SK-N-SH (cell line): ENCODE measurements around the gene PLIN4. TPM values are rescaled to one million over a fixed set of nuclear protein-coding genes. Genes with fewer than 3 reads are reported as not detected.
A peak's percentile ranks its signal among the peaks of the same experiment; 100 is the strongest.

Experiments
- CHD2 ChIP-seq: fragments of 150-350 bp; IDR thresholded peaks from 2 replicates; pipeline ENCODE4 v1.6.1; 2018; ENCODE audit warnings: low read length; ENCODE audit not compliant: partially characterized antibody
- ELF1 ChIP-seq: IDR thresholded peaks from 2 replicates; pipeline ENCODE4 v1.4.0; 2012
- EP300 ChIP-seq, 2 experiments: IDR thresholded peaks; 2 replicates each; pipeline versions ENCODE4 v1.4.0 to v1.6.1; 2012; ENCODE audit warnings: borderline replicate concordance in 1 of 2, low read depth in 1 of 2, low read length in 1 of 2
- FOSL2 ChIP-seq: IDR thresholded peaks from 2 replicates; pipeline ENCODE4 v1.4.0; 2012; ENCODE audit warnings: low read depth, mild to moderate bottlenecking, moderate library complexity, borderline replicate concordance
- FOXJ3 ChIP-seq: sonication (generic); formaldehyde crosslinking; IDR thresholded peaks from 2 replicates; pipeline ENCODE4 v1.5.1; 2020; ENCODE audit warnings: mild to moderate bottlenecking, missing genetic modification reagents
- FOXM1 ChIP-seq: IDR thresholded peaks from 2 replicates; pipeline ENCODE4 v1.4.0; 2012; ENCODE audit warnings: low read depth, mild to moderate bottlenecking
- GATA2 ChIP-seq: sonication (generic); formaldehyde crosslinking; IDR thresholded peaks from 2 replicates; pipeline ENCODE4 v1.5.0; 2020; ENCODE audit warnings: mild to moderate bottlenecking, missing genetic modification reagents
- JUND ChIP-seq: IDR thresholded peaks from 2 replicates; pipeline ENCODE4 v1.4.0; 2012
- MEF2A ChIP-seq: IDR thresholded peaks from 2 replicates; pipeline ENCODE4 v1.4.0; 2012; ENCODE audit warnings: low read depth, borderline replicate concordance
- NFIC ChIP-seq: IDR thresholded peaks from 2 replicates; pipeline ENCODE4 v1.4.0; 2012; ENCODE audit warnings: borderline replicate concordance
- NRF1 ChIP-seq: IDR thresholded peaks from 2 replicates; pipeline ENCODE4 v1.6.1; 2012; ENCODE audit warnings: low read depth, mild to moderate bottlenecking, low read length
- POLR2AphosphoS5 ChIP-seq: IDR thresholded peaks from 2 replicates; pipeline ENCODE4 v1.6.1; 2012; ENCODE audit warnings: low read depth, low read length
- RCOR1 ChIP-seq: fragments of 150-350 bp; IDR thresholded peaks from 2 replicates; pipeline ENCODE4 v1.6.1; 2017; ENCODE audit warnings: antibody characterized with exemption, low read length
- SIN3A ChIP-seq: IDR thresholded peaks from 2 replicates; pipeline ENCODE4 v1.6.1; 2012; ENCODE audit warnings: low read depth, mild to moderate bottlenecking, low read length, moderate library complexity, borderline replicate concordance
- SMC3 ChIP-seq: IDR thresholded peaks from 2 replicates; pipeline ENCODE4 v1.6.1; 2012; ENCODE audit warnings: low read depth, low read length, improper control_type of control experiment
- TAF1 ChIP-seq: IDR thresholded peaks from 2 replicates; pipeline ENCODE4 v1.6.1; 2012; ENCODE audit warnings: low read depth, mild to moderate bottlenecking, low read length, moderate library complexity, borderline replicate concordance
- TCF12 ChIP-seq: IDR thresholded peaks from 2 replicates; pipeline ENCODE4 v1.4.0; 2012
- TEAD4 ChIP-seq: IDR thresholded peaks from 2 replicates; pipeline ENCODE4 v1.4.0; 2012; ENCODE audit warnings: mild to moderate bottlenecking, borderline replicate concordance; ENCODE audit not compliant: insufficient read depth
- YY1 ChIP-seq: IDR thresholded peaks from 2 replicates; pipeline ENCODE4 v1.4.0; 2012; ENCODE audit warnings: low read depth, mild to moderate bottlenecking
- polyA plus RNA-seq, 3 experiments: library from polyadenylated mRNA; depleted of rRNA; stranded (reverse); fragments of >200 nt; gene quantifications; 2 replicates each; pipeline ENCODE4 v1.2.3, GENCODE V29; 2012
- TF ChIP-seq, protein P1 (sequence below): IDR thresholded peaks from 2 replicates; pipeline ENCODE4 v1.4.0; 2012; ENCODE audit warnings: low read depth, borderline replicate concordance
- TF ChIP-seq, protein P2 (sequence below): IDR thresholded peaks from 2 replicates; pipeline ENCODE4; 2012
- TF ChIP-seq, protein P3 (sequence below): fragments of 150-350 bp; IDR thresholded peaks from 2 replicates; pipeline ENCODE4 v1.6.1; 2017; ENCODE audit warnings: antibody characterized with exemption, low read length, low read depth, borderline replicate concordance
- TF ChIP-seq, protein P4 (sequence below): fragments of 200-600 bp; sonication (generic); IDR thresholded peaks from 2 replicates; pipeline ENCODE4 v1.6.1; 2017; ENCODE audit warnings: antibody characterized with exemption, mild to moderate bottlenecking, moderate library complexity
- TF ChIP-seq, protein P5 (sequence below): IDR thresholded peaks from 2 replicates; pipeline ENCODE4 v1.4.0; 2012; ENCODE audit warnings: low read depth

The PLIN4 gene
- polyA plus RNA-seq, 1 of the 3 experiments (the other 2 are of a cell fraction): 0.07 TPM

DNA sequence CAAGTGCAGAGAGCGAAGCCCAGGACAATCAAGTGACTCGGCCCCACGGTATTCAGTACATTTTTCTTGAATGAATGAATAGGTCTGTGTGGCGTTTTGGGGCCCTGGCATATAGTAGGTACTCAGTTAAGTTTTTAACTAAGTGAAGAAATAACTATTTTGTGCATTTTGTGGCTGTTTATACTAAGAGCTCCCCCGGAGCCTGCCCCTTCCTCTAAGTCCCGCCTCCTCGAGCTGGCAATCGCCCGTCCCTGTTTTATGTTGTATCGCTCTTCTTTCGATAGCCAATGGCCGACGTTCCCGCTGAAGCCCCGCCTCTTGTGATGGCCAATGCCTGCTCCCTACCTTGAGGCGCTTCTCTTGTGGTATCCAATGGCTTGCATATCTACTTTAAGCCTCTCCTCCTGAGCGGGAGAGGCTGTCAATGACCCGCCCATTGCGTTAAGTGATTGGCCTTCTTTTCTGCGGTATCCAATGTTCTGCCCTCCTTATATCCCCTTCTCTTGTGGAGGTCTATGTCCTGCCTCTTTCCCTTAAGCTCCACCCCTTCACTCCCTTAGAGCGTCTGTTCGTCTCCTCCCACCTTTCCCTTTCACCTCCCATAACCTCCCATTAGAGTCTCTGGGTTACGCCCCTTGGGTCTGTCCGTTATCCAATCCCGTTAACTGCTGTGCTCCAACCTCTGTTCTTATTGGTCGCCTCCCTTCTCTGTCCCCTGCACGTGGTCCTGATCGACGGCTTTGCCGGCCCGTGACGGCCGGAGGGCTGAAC lies 46.7 kb downstream of the PLIN4 start (continued):
- TF ChIP-seq JUND: no peak
- no peak for TF ChIP-seq FOSL2
- no peak for TF ChIP-seq FOXJ3 (CRISPR knock-in tag)
- TF ChIP-seq, protein P1, sequence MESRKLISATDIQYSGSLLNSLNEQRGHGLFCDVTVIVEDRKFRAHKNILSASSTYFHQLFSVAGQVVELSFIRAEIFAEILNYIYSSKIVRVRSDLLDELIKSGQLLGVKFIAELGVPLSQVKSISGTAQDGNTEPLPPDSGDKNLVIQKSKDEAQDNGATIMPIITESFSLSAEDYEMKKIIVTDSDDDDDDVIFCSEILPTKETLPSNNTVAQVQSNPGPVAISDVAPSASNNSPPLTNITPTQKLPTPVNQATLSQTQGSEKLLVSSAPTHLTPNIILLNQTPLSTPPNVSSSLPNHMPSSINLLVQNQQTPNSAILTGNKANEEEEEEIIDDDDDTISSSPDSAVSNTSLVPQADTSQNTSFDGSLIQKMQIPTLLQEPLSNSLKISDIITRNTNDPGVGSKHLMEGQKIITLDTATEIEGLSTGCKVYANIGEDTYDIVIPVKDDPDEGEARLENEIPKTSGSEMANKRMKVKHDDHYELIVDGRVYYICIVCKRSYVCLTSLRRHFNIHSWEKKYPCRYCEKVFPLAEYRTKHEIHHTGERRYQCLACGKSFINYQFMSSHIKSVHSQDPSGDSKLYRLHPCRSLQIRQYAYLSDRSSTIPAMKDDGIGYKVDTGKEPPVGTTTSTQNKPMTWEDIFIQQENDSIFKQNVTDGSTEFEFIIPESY: no peak
- no peak for TF ChIP-seq GATA2
- TF ChIP-seq NFIC: no peak
- TF ChIP-seq NRF1: no peak; the same call in 1 of the 2 replicates
- TF ChIP-seq ELF1: no peak
- TF ChIP-seq RCOR1: no peak
- no peak for TF ChIP-seq TEAD4
- TF ChIP-seq CHD2: peak; percentile 96
- TF ChIP-seq FOXM1: no peak
- TF ChIP-seq, protein P2, sequence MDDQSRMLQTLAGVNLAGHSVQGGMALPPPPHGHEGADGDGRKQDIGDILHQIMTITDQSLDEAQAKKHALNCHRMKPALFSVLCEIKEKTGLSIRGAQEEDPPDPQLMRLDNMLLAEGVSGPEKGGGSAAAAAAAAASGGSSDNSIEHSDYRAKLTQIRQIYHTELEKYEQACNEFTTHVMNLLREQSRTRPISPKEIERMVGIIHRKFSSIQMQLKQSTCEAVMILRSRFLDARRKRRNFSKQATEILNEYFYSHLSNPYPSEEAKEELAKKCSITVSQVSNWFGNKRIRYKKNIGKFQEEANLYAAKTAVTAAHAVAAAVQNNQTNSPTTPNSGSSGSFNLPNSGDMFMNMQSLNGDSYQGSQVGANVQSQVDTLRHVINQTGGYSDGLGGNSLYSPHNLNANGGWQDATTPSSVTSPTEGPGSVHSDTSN: peak; percentile 100
- TF ChIP-seq POLR2AphosphoS5: peak; percentile 55; the same call in 1 of the 2 replicates
- TF ChIP-seq TAF1: no peak; the same call in 1 of the 2 replicates
- TF ChIP-seq, protein P3, sequence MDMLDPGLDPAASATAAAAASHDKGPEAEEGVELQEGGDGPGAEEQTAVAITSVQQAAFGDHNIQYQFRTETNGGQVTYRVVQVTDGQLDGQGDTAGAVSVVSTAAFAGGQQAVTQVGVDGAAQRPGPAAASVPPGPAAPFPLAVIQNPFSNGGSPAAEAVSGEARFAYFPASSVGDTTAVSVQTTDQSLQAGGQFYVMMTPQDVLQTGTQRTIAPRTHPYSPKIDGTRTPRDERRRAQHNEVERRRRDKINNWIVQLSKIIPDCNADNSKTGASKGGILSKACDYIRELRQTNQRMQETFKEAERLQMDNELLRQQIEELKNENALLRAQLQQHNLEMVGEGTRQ: peak; percentile 95
- TF ChIP-seq, protein P4, sequence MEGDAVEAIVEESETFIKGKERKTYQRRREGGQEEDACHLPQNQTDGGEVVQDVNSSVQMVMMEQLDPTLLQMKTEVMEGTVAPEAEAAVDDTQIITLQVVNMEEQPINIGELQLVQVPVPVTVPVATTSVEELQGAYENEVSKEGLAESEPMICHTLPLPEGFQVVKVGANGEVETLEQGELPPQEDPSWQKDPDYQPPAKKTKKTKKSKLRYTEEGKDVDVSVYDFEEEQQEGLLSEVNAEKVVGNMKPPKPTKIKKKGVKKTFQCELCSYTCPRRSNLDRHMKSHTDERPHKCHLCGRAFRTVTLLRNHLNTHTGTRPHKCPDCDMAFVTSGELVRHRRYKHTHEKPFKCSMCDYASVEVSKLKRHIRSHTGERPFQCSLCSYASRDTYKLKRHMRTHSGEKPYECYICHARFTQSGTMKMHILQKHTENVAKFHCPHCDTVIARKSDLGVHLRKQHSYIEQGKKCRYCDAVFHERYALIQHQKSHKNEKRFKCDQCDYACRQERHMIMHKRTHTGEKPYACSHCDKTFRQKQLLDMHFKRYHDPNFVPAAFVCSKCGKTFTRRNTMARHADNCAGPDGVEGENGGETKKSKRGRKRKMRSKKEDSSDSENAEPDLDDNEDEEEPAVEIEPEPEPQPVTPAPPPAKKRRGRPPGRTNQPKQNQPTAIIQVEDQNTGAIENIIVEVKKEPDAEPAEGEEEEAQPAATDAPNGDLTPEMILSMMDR: no peak
- TF ChIP-seq SIN3A: no peak
- TF ChIP-seq, protein P5, sequence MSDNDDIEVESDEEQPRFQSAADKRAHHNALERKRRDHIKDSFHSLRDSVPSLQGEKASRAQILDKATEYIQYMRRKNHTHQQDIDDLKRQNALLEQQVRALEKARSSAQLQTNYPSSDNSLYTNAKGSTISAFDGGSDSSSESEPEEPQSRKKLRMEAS: no peak
- TF ChIP-seq YY1: no peak
- TF ChIP-seq MEF2A: no peak
- TF ChIP-seq SMC3: no peak
- no peak for TF ChIP-seq TCF12
- TF ChIP-seq EP300 (IDR thresholded peaks at IDR 0.05; ENCODE audit: borderline replicate concordance in 1 of 2, low read depth in 1 of 2, low read length in 1 of 2): no peak
